Measurements from ENCODE around the gene CLDN5. TPM values are rescaled to one million over a fixed set of nuclear protein-coding genes. Genes with fewer than 3 reads are reported as not detected.

Gene CLDN5, protein sequence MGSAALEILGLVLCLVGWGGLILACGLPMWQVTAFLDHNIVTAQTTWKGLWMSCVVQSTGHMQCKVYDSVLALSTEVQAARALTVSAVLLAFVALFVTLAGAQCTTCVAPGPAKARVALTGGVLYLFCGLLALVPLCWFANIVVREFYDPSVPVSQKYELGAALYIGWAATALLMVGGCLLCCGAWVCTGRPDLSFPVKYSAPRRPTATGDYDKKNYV
- 10 to 100 TPM; 19.4 to 39.7 (median 21.4) TPM for polyA plus RNA-seq (ENCODE audit: insufficient read length in 4 of 4)

DNA sequence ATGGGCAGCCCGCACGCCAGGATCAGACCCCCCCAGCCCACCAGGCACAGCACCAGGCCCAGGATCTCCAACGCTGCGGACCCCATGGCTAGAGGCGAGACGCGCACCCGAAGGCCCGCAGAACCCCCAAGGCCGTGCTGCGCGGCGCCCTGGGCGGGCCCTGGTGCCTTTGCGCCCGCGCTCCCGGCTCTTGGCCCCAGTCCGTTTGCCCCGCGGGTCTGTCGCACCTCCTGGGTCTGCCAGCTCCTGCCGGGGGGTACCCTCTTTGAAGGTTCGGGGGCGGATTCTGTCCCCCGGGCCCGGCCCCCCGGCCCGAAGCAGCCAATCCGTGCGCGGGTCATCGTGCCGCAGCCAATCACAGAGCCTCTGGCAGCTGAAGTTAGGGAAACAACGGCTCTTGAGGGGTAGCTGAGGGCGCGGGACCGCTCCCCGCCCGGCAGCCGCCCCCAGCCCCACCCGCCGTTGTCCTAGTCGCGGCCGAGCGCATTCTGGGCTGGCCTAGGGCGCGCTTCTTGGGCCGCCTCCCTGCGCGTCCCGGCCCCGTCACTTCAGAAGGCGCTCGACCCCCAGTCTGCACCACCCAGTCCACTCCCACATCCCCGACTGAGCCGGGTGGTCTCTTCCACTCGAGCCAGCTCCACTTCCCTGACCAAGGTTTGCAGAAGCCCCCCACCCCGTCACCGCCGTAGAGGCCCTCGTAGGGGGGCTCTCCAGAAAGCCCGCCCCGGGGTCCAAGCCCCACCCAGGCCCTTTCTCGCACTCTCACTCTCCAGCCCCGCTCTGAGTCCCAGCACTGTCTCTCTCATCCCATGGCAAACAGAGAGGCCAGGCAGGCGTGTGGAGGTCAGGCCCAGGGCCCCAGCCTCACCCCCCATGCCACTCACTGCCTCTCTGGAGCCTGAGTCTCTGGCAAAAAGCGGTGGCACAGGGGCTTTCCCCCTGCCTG is at the start of gene CLDN5:
CLDN5 (minus strand) TSS at position 241 of the 946 bp plus-strand sequence; CDS start at position 86, 155 bp downstream.
- no peak for DNase-seq (ENCODE audit: low read depth in 4 of 4, low spot score in 3 of 4)

DNA sequence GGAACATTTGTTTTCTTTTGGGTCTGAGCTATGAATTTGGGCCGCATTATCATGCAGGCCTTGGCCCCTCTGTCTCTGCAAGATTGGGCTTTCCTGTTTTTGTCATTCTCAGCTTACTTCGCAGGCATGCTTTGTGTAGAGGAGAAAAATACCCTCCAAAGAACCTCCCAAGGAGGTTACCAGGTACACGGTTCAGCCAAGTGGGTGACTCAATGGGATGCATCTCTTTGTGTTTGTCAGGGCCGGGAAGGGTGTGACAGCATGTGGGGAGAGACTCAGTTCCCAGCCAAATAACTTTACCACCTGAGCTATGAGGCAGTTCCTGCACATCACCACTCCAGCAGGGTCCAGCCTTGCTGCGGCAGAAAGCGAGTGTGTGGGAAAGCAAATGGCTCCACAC is 47.8 kb upstream of the CLDN5 start:
- no peak for DNase-seq (ENCODE audit: low read depth in 4 of 4, low spot score in 3 of 4)

DNA sequence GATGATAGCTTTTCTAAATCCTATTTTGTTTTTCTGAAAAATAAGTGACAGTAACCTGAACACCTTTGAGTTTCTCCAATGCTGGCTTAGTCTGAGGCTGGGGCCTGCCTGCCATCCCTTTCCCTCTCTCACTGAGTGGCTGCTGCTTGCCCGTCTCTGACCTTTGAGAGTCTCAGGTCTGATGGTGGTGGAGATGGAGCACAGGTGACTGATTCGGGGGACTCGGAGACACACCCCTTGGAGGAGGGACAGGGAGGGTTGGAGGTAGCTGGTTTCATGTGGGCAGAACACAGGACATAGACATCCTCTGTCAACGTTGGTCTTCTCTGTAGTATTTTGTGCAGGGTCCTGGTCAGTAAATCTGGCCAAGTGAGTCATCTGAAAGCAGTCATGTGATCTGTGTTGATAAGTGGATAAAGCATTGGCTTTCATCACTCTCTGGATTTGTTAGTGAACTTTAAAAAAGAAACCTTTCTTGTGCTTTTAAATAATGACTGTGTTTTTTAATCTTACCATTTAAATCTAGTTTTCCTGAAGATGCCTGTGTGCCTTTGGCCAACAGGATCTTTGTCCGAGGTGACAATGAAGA is 47.1 kb upstream of the CLDN5 start:
- no peak for DNase-seq (ENCODE audit: low read depth in 4 of 4, low spot score in 3 of 4)

DNA sequence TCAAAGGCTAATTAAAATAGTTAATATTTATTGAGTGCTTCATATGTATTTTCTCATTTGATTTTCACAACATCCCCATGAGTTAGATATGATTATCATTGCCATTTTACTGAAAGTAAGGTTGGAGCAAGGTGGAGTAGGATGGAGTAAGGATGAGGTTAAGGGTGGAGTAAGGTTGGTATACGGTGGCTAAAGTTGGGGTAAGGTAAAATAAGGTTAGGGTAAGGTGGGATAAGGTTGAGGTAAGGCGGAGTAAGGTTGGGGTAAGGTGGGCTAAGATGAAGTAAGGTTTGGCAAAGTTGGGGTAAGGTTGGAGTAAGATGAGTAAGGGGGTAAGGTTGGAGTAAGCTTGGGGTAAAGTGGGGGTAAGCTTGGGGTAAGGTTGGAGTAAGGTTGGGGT is 45.8 kb upstream of the CLDN5 start:
- no peak for DNase-seq (ENCODE audit: low read depth in 4 of 4, low spot score in 3 of 4)

DNA sequence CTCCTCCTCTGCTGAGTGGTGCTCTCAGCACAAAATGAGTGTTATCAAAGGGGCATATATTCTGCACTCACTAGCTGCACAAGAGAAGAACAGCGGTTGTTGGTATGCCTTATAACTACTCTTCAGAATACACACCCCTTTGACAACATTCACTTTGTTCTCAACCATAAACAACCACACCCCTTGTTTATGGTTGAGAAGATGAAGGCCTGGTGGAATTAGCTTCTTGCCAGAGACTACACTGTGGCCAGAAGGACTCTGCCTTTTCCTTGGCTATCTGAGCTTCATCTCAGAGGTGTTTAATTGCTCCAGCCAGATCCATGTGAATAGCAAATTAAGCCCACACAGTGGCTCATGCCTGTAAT is 45.0 kb upstream of the CLDN5 start:
- DNase-seq (ENCODE audit: low read depth in 4 of 4, low spot score in 3 of 4): no peak

DNA sequence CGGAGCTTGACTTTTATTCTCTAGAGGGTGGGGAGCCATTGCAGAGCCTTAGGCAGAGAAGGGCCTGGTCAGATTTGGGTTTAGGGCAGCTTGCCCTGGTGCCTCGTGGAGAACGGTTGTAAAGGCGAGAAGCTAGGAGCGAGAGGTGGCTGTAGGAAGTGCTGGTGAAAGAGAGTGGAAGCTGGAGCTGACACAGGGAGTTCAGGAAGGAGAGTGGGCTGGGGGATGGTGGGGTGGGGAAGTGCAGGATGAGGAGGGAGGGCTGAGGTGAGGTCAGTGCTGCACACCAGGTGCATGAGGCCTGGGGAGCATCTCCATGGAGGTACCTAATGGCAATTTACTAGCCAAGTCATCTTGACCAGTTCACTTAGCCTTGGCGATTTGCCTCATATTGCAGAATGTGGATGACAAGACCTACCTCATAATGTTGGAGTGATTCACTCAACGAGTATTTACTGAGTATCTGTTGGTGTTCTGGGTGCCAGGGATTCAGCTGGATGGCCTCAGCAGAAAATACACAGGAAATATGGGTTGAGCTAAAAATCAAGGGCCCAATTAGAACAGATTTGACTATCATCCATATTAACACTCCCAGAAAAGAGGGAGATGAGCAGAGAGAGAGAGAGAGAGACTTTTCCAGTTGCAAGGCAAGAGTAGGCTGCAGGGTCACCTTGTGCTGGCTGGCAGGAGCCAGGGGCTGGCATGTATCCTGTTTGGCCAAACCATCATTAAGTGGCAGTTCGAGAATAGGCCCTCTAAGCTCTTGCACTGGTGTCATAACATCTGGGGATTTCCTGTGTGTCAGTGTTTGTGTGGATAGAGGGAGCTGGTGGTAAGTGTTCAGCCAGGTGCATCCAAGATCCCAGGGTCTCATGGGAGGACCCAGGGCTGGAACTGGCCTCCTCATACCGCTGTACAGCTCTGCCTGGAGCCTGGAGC is 44.4 kb upstream of the CLDN5 start:
- DNase-seq (ENCODE audit: low read depth in 4 of 4, low spot score in 3 of 4): no peak

DNA sequence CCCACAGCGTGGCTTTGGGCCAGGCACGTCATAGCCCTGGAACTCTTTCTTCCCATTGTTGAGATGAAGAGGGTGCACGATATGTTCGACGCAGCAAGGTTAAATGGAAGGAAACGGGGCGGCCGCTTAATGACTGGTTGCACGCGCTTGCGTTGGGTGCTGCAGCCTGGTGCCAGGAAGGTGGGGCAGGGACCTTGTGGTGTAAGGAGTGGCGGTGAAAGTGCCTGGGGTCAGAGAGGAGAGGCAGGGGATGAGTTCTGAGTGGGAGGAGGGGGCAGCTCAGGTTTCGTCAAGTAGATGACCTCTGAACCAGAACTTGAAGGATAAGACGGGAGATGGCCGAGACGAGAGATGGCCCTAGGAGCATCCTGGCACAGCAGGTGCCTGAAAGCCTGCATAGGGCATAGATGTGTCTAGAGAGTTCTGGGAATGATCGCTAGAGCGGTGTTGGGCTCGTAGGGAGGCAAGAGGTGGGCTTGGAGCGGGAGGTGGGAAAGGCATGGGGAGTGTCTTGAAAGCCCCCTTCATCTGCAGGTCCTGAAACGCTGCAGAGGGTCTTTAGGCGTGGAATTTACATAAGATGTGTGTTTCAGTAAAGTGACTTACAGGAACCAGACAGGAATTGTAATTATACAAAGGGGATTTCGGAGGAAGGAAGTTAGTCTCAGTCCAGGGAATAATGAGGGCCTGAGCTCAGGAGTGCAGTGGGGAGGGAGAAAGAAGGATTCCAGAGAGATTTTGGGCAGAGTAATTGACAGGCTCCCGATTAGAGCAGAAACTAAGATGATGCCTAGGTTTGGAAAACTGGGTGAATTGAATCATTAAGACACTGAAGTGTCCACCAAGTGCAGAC is 43.2 kb upstream of the CLDN5 start:
- DNase-seq (ENCODE audit: low read depth in 4 of 4, low spot score in 3 of 4): no peak

DNA sequence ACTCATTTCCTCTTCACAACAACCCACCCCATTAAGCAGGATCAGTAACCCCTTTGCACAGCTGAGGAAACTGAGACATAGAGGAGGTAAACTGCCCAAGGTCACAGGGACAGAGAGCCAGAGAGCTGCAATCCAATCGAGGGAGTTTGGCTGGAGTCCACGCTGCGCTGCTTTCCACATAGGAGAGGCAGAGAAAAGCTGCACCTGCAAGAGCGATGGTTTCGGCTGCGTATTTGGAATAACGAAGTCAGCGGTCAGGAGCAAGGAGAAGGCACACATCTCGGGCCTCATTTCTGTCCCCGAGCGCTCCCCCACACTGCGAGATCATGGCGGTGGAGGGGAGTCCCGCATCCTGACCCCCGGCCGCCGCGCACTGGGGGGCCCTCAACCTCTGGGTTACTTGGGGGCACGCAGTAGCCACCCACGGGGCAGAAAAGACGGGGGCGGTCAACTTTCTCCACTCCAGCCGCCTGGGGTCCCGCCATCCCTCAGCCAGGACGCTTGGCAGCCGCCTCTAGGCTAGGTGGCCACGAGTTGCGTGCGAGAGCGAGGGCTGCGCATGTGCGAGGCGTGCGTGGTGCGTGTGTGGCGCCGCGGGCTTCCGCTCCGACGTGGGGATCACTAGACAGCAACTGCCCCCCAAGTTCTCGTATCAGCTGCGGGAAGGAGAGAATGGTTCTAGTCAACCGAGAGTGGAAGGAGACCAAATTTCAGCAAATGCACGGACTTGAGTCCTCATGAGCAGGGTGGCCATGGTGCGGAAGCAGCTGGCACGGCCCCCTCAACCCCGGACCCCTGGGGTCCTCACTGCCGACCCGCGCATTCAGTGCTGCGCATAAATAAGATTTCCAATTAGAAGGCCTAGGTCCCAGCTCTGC is 42.3 kb upstream of the CLDN5 start:
- DNase-seq (ENCODE audit: low read depth in 4 of 4, low spot score in 3 of 4): no peak

DNA sequence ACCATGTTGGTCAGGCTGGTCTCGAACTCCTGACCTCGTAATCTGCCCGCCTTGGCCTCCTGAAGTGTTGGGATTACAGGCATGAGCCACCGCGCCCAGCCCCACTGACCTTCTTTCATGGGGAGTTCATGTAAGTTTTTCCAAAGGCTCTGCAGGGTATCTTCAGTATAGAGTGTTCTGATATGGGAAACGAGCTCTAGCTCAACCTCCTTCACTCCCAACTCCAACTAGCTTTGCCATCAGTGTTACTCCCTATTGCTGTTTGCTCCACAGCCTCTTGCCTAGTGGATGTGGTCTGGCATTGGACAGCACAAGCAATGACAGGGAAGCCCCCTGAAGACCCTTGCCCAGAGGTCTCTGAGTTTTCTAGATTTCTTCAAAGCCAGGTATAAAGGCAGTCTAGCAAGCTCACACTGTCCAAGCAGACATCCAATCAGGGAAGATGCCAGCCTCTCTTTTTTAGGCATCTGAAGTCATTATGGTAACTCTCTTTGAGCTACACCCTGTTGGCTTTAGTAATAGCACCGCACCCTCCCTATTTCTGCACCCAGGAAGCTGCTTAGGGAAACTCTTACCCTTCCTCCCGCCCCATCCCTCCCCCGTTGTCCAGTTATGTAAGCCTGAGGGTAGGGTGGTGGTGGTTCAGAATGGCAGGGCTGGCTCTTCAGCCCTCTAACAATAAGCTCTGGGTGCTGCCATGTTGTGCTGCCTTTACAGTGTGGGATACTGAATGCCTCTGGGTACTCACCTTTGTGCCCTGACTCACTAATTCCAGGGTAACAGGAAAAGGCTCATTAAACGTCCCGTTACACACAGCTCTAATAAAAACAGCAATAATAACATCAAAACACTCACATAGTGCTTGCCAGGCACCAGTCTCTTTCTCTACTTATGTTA is 41.4 kb upstream of the CLDN5 start:
- no peak for DNase-seq (ENCODE audit: low read depth in 4 of 4, low spot score in 3 of 4)

DNA sequence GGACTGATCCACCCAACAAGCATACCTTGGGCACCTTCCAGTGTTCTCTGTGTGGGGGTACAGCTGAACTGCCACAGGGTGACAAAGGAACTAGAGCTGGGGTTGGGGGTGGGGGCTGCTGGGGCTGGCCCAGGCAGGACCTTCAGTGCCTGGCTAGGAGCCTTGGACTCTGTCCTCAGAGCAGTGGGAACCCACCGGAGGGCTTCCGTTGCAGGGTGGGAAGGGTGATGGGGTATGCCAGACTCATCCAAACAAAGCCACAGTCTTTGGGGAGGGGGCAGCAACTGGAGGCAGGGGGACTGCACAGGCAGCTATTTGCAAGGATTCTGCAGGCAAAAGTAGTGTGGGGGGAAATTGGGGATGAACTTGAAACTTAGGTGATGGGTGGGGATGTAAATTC is 35.7 kb upstream of the CLDN5 start:
- no peak for DNase-seq (ENCODE audit: low read depth in 4 of 4, low spot score in 3 of 4)

DNA sequence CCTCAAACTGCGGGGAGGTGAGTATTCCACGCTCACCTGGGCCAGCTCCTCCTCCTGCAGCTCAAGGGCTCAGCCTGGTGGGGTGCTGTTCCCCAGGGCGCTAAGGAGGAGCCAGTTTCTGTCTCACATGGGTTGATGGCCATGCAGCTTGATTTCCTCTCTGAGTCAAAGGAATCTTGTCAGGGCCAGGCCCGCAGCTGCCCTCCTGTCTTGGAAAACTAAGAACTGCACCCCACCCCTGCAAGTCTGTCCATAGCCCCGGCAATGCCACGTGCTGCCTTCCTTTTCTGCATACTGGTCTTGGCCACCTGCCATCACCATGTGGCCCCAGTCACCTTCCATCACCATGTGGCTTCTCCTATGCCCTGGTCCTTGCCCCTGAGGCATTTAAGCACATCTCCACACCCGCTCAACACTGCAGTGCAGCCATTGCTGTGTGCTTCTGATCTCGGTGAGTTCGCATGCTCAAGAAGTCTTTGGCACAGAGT is 35.2 kb upstream of the CLDN5 start:
- no peak for DNase-seq (ENCODE audit: low read depth in 4 of 4, low spot score in 3 of 4)

DNA sequence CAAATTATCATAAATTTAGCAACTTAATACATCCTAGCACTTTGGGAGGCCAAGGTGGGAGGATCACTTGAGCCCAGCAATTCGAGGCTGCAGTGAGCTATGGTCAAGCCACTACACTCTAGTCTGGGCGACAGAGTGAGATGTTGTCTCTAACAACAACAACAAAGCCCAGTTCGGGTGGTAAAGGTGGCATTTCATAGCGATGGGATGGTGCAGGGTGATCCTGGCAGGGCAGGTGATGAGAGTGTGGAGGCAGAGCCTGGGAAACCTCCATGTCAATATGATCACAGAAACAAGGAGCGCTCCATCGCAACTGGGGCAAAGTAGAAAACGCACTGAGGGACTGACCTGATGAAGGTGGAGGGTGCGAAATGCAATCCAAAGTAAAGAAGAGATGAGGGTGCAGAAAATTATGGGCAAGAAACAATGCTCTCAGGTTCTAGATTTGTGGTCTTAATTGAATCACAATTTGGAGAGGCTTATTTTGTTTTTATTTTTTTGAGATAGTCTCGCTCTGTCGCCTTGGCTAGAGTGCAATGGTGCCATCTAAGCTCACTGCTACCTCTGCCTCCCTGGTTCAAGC is 32.8 kb upstream of the CLDN5 start:
- no peak for DNase-seq (ENCODE audit: low read depth in 4 of 4, low spot score in 3 of 4)

DNA sequence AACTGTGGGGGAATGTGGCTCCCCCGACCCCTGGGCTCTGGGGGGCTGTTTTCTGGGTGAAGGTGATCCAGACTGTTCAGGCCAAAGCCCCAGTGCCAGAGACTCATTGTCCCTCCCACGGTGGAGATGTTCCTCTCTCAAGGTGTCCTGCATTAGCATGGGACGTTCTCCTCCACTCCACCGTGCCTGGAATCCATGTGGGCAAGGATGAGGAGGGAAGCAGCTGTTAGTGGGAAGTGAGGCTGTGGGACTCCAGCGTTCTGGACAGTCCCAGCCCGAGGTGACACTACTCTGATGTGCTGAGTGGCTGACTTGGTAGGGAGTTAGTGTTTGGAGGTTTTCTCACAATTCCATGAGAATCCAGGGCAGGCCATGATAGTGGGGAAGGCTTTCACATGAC is 31.4 kb upstream of the CLDN5 start:
- DNase-seq (ENCODE audit: low read depth in 4 of 4, low spot score in 3 of 4): no peak

DNA sequence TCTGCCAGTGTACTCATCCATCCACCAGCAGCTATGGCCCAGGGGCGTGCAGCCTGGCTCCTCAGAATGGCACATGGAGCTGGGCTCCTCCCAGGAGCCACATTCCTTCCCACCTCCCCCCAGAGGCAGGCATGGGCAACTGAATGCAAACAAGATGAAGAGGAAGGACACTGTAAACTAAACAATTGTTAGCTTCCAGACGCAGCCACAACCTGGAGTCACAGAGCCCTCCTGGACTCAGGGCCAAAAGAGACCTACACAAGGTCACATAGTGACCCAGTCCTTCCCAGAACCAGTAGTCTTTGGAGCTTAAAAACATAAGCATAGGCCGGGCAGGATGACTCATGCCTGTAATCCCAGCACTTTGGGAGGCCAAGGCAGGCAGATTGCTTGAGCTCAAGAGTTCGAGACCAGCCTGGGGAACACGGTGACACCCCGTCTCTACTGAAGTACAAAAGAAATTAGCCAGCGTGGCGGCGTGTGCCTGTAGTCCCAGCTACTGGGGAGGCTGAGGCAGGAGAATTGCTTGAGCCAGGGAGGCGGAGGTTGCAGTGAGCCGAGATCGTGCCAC is 30.7 kb upstream of the CLDN5 start:
- no peak for DNase-seq (ENCODE audit: low read depth in 4 of 4, low spot score in 3 of 4)

DNA sequence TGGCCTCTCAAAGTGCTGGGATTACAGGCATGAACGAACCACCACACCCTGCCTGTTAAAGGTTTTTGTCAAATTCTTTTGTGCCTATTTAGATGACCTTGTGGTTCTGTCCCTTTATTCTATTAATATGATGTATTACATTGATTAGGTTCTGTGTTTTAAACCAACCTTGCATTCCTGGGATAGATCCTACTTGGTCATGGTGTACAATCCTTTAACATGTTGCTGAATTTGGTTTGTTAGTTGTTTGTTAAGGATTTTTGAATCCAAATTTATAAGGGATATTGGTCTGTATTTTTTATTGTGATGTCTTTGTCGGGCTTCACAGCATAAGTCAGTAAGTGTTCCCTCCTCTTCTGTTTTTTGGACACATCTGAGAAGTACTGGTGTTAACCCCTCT is 29.0 kb upstream of the CLDN5 start:
- no peak for DNase-seq (ENCODE audit: low read depth in 4 of 4, low spot score in 3 of 4)

DNA sequence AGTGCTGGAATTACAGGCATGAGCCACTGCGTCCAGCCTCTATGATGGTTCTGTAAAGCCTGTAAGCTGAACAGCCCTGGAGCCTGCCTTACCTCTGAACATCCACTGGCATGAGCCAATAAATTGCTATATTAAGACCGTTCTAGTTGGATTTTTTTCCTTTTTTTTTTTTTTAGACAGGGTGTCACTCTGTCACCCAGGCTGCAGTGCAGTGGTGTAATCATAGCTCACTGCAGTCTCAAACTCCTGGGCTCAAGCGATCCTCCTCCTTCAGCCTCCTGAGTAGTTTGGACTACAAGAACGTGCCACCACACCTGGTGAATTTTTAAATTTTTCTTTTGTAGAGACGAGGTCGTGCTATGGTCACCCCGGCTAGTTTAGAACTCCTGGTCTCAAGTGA is 26.2 kb upstream of the CLDN5 start:
- DNase-seq (ENCODE audit: low read depth in 4 of 4, low spot score in 3 of 4): no peak

DNA sequence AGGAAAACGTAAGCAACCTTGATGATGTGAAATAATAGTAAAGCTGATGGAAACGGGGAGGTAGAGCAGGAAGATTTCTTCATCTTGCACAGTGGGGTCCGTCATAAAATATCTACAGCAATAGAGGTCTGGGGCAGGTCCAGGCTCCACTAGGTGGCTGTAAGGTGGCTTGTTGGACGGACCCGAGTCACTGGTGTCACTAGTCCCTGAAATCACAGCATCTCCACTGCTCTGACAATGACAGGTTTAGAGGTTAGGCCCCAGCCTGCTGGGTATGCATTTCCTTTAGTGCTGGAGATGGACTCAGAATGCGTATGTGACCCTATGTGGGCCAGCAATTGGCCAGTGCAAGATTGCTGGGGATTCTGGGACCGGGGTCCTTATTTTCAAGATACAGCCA is 25.2 kb upstream of the CLDN5 start:
- no peak for DNase-seq (ENCODE audit: low read depth in 4 of 4, low spot score in 3 of 4)
